Middle frontal gyrus (tissue), 1 donor: ENCODE data around the gene ARHGEF19.
A peak's percentile ranks its signal among the peaks of the same experiment; 100 is the strongest.
"Not testable (repeated sequence)": the region's sequence is repeated elsewhere in the genome, so short reads cannot be mapped to it uniquely, and the experiment has no call there.

ENCODE experiments used
- DNase-seq: peaks from one replicate; pipeline ENCODE4 v3.0.0-alpha.2; 2015; ENCODE audit warnings: low spot score; ENCODE audit errors: extremely low spot score

ARHGEF19 gene

GRCh38 chr1:16205334-16205671 lies 7.1 kb downstream of the ARHGEF19 start:
- DNase-seq = no peak

- DNase-seq = no peak
Measured at GRCh38 chr1:16204634-16205333, 7.7 kb downstream of the ARHGEF19 start.

- DNase-seq = no peak
Measured at GRCh38 chr1:16204216-16204615, 8.2 kb downstream of the ARHGEF19 start.

- DNase-seq = no peak
Measured at GRCh38 chr1:16203550-16203949, 8.9 kb downstream of the ARHGEF19 start.

DNA sequence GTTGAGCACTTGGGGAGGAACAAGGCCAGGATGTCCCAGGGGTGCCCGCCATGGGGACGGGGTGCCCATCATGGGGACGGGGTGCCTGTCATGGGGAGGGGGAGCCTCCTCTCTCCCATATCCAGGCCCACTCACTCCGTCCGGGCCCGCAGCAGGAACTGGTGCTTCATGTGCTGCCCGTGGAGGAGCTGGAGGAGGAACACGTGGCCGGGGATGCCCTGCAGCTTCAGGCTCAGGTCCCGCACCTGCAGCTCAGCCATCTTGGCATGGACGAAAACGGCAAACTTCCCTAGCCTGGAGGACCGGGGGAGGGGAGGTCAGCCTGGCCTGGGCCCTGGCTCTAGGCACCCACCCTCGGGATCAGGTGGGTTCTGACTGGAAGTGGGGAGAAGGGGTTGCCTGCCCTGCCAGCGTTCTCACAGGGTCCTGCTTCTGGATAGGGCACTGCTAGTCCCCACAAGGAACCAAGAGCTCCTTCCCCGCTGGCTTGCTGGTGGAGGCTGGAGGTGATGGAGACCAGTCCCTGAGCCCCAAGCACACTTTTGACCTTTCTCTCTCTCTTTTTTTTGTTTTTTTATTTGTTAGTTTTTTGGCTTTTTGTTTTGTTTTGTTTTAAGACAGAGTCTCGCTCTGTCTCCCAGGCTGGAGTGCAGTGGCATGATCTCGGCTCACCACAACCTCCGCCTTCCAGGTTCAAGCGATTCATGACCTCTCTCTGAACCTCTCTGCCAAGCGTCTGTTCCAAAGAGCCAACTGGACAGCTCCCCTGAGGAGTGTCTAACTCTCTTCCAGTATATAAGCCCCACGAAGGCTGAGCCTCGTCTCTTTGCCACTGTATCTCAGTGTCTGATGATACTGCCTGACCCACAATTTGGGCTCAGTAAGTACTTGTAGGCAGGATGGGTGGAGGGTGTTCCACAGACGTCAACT lies 9.9 kb downstream of the ARHGEF19 start:
- no peak for DNase-seq

DNA sequence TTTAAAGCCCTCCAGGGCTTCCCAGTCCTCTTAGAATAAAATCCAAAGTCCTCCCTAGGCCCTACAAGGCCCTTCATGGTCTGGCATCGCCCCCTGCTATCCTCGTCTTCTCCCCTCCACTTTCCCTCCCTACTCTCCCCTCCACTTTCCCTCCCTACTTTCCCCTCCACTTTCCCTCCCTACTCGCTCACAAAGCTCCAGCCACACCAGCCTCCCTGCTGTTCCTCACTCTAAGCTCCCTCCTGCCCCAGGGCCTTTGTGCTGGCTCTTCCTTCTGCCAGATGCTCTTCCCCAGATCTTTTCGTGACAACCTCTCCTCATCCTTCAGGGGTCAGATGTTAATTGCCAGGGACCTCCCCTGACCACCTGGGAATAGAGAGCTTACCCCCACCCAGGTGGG lies 12.8 kb downstream of the ARHGEF19 start:
- DNase-seq = no peak

DNA sequence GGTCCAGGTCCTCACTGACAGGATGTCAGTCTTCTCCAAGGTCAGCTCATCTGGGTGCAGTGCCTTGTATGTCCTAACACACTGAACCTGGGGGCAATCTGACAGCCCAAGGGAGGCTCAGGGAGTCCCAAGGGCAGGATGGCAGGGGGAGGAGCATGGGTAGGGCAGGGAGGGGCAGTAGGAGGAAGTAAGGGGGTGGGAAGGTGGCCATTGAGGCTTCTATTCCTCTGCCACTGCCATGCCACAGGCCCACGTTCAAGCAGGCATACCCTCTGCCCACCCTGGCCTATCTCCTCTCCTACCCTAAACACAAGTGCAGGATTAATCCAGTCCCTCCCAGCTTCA lies 13.3 kb downstream of the ARHGEF19 start:
- DNase-seq = no peak

DNA sequence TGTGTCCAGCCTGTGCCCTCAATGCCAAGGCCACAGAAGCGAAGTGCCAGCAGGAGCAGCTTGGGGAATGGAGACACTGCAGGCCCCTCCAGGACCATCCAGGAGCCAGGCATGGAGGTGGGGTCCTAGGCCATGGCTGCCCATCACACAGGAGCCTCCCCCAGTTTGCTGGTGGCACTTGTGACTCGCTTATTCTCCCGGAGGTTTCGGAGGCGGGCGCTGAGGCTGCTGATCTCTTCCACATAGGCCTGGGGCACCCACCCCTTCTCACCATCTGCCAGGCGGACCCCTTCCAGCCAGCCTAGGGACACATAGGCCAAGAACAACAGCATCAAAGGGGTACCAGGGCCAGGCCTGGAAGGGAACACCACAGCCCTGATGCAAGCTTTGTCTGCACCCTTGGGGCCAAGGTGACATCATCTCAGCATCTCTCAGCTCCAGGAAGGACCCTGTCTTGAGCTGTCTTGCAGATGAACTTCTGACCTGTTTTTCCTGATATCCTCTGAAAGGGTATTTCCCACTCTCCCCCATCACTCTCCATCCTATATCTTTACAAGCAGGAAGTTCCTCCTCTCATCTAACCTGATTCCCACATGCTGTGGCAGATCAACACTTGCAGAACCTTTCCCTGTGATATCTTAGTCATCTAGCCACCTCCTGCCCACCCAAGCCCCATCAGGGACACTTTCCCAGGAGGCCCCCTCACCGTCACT lies 13.9 kb downstream of the ARHGEF19 start:
- no peak for DNase-seq

DNA sequence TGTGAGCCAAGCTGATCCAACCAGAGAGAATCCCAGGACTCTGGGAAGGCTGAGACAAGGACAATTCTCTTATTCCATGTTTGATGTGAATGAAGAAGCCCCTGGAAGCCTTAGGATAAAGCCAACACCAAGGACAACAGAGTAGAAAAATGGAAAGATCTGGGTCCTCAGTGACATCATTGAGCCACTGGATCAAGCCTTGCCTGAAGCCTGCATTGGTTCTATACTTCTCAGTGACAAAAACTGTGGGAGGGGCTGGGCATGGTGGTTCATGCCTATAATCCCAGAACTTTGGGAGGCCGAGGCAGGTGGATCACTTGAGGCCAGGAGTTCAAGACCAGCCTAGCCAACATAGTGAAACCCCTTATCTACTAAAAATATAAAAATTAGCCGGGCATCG lies 15.6 kb downstream of the ARHGEF19 start:
- DNase-seq = no peak

DNA sequence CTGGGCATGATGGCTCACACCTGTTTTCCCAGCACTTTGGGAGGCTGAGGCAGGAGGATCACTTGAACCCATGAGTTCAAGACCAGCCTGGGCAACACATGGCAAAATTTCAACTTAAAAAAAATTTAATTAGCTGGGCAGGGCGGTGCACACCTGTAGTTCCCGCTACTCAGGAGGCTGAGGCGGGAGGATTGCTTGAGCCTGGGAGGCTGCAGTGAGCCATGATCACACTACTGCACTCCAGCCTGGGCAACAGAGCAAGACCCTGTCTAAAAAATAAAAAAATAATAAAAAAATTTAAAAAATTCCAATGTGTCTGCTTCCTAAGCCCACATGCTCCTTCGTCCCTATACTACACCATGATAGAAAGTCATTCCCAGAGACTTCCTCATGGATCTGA lies 16.3 kb downstream of the ARHGEF19 start:
- DNase-seq = not testable (repeated sequence)

- DNase-seq = no peak
Measured at GRCh38 chr1:16195518-16195905, 16.9 kb downstream of the ARHGEF19 start.

- no peak for DNase-seq
Measured at GRCh38 chr1:16191916-16192546, 20.4 kb downstream of the ARHGEF19 start.

DNA sequence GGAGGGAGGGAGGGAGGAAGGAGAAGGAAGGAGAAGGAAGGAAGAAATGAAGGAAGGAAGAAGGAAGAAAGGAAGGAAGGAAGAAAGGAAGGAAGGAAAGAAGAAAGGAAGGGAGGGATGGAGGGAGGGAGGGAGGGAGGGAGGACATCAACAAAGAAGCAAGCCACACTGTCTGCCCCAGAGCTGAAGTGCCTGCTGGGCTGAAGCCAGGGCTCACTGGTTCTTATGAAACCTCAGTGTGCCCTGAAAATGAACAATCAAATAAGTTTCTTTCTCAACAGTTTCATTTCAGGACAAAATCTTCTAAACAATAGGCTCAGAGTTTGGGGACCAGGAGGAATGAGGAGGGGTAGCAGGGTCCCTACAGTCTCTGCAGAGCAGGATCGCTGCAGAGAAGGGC lies 21.1 kb downstream of the ARHGEF19 start:
- DNase-seq = no peak

DNA sequence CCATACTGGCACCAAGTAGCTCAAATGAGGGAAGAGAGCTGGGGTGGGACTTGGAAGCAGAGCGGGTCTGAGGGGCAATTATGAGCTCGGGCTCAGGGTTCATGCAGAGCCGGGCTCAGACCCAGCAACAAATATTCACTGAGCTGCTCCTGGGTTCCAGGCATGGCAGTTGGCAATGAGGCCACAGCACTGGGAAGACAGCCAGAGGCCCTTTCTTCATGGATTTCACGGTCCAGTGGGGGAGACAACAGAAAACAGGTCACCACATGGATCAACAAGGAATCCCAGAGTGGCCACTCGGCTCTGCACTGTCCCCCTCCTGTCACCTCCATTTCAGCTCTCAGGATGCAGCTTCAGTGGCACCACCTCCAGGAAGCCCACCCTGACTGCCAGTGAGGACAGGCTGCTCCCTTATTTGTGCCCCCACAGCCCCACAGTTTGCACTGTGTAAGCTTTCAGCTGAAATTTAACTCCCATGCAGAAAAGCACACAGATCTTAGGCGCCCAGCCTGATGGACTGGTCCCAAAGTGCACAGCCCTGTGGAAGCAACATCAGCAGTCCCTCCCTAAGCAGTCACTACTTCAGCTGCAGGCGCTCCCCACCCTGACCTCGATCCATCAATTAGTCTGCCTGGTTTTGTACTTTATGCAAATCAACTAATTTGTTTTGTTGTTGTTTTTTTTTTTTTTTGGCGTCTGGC lies 22.4 kb downstream of the ARHGEF19 start:
- no peak for DNase-seq

GRCh38 chr1:16189003-16189402 lies 23.4 kb downstream of the ARHGEF19 start:
- no peak for DNase-seq

GRCh38 chr1:16187748-16188401 lies 24.6 kb downstream of the ARHGEF19 start:
- DNase-seq = peak; percentile 39

DNA sequence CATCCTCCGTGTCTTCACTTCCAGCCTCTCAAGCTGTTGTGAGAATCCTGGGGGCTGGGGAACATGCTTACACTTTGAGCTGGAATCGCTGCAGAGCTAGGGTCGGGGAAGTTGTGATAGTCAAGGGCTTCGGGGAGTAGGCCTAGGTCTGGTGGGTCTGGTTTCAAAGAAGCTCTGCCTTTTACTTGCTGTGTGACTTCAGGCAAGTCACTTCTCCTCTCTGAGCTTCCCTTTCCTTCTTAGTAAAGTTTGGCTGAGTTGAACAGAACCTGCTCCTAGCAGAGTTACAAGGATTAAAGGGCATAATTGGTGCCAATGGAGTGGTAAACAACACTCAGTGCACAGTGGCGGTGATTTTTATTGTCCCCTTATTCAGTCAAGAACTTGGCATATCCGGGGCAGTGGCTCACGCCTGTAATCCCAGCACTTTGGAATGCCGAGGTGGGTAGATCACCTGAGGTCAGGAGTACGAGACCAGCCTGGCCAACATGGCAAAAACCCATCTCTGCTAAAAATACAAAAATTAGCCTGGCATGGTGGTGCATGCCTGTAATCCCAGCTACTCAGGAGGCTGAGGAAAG lies 25.7 kb downstream of the ARHGEF19 start:
- DNase-seq = no peak

DNA sequence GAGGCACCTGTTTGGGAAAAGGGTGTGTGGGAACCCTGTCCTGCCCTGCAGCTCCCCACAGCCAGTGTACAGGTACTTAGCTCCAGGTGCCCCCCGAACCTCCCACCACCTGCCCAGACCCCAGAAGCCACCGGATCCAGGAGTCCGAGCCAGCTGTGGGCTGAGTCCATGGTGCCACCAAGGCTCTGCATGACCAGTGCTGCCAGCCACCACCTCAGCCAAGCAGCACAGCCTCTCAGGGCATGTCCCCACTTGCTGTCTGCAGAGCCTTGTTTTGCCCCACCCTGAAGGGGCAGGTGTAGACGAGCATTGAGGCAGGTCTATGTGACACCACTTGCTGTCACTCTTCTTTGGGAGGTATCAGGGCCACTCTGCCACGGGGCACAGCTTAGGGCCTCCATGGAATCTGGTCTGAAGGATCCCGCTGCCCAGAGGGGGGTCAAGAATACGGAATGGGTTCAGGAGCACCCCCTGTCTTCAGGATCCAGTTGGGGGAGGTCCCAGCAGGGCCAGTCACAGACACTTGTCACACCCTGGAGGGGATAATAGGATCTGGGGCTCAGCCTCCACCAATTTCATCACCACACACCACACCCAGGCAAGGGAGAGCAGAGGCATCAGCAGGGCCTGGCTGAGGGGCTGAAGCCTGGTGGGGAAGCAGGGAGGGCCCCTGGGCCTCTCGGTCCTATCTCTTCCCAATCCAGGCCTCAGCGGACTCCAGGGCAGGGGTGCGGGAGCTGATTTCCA lies 27.7 kb downstream of the ARHGEF19 start:
- DNase-seq = no peak

DNA sequence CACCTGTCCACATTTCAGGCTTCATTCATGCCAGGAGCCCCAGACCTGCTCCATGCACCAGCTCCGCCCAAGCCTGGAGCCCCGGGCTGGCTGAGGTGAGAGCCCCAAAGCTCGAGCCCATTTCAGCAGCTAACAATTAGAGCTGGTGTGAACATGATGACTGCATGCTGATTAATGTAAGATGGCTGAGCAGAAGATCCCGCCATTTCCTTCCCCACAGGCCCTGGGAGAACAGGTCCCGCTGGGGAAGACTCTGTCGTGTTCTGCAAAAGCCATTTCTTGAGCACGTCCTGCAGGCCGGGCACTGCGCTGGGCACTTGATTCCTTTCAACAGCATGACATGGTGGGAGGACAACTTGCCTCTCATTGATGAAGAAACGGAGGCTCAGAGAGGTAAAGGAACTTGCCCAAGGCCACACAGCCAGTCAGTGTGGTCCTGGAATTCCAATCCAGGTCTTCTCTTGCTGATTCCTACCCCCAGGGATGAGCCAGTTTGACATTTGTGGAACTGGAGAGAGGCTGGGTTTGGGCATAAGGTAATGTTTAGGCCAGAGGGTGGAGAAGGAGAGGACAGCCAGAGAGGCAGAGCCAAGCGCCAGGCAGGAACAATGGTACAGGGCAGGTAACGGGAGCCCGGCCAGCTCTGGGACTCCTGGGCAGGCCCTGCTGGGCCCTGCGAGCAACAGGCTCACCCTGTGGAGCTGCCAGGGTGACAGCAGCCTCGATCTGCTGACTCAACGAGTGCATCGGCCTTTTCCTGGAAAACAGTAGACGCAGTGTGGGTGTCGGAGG lies 28.5 kb downstream of the ARHGEF19 start:
- DNase-seq = no peak
